ENCODE data around the gene ASCC3.

The ASCC3 gene

DNA sequence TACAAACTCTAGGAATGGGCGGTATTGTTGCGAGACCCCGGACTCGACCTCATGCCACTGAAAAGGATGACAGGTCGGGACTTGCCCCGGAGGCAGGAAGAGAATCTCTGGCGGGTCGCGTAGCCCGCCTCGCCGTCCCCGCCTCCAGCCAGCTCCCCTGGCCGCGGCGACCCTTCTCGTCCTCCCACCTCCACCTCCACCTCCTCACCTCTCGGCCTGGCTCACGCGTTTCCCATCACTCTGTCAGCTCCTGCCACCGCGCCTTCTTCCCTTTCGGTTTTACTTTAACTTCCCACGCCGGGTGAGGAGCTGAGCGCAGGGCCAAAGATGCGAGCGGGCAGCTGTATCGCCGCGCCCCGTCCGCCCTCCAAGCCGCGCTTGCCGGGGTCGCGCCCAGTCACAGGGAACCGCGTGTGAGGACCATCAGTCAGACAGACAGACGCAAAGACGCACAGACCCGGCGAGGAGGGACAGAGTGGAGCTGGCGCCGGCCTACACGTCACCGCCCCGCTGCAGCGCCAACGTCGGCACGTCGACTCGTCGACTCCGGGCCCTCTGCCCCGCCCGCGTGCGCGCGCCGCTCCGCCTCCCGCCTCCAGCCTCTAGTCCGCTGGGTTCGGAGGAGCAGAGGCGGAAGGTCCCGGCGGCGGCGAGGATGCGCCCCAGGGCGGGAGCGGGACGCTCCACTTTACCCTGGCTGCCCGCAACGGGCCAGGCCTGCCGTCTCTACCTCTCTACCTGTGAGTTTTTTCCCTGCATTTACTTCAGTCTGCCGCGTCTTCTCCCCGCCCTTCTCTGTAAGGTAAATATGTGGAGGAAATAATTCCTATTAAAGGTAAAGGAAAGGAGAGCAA is at the start of gene ASCC3:
ASCC3 (minus strand) TSS at position 477 of the 854 bp plus-strand sequence. CDS start 13,332 bp downstream, outside the sequence.
- FAIRE-seq: no peak

GRCh38 chr6:100925749-100926148 is 44.6 kb upstream of the ASCC3 start:
- no peak for FAIRE-seq

DNA sequence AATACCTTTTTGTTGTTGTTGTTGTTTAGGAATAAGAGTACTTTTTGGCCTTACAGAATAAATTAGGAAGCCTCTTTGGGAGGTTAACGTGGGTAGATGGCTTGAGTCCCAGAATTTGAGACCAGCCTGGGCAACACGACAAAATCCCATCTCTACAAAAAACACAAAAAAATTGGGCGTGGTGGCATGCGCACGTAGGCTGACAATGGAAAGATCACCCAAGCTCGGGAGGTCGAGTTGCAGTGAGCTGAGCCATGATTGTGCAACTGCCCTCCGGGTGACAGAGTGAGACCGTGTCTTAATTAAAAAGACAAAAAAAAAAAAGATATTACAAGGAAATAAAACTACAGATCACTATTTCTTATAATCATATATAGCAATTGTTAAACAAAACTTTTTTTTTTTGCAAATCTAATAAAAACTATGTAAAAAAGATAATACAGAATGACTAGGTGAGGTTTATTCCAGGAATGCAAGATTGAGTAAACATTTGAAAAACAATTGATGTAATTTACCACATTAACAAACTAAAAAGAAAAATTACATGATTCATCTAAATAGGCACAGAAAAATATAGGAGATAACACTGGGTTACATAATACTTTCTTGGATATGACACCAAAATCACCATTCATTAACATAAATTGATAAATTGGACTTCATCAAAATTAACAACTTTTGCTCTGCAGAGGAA is 43.6 kb upstream of the ASCC3 start:
- FAIRE-seq: no peak

DNA sequence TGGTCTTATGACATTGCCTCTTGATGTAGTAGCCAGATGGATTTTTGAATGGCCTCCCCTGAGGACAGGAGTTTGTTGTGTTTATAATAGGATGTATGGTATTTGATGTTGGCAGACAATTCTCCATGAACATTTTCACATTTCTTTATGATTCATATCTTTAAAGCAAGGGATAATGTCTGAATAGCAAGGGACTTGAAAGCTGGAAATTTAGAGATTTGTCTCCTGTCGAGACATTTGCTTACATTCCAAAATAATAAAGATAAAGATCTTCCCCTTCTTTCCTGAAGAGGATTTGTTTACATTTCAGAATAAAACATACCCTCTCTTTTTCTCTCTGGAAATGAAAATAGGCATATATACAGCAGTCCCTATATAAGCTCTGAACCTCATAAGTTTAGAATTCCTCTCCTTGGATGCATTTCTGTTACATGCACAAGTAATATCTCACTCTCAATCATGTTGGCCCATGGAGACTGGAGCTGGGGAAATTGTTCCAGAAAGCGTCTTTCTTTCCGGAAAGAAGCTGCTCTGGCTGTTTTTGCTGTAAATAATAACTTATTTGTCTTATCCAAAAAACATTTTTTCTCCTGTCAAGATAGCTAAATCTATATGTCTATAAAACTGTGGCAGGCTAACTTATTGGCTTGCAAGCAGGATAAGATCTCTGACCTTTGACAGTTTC is 42.5 kb upstream of the ASCC3 start:
- FAIRE-seq: no peak

GRCh38 chr6:100920028-100920605 is 39.0 kb upstream of the ASCC3 start:
- FAIRE-seq: no peak

GRCh38 chr6:100918152-100918551 is 37.0 kb upstream of the ASCC3 start:
- FAIRE-seq: no peak

DNA sequence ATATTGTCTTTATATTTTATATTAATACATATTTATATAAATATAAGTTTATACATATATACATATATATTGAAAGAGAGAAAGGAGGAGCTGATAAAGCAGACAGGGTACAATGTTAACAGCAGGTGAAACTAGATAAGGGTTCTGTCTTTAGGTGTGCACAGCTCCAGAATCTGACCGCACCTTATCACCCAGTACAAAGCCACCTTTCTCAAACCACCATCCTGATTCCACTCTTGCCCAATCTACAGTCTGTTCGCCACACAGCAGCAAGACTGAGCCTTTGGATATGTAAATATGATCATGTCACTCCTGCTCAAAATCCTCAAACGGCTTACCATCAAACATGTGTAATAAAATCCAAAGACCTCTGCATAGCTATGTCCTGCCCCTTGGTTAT is 34.7 kb upstream of the ASCC3 start:
- no peak for FAIRE-seq

GRCh38 chr6:100913400-100914276 is 32.5 kb upstream of the ASCC3 start:
- FAIRE-seq: no peak

DNA sequence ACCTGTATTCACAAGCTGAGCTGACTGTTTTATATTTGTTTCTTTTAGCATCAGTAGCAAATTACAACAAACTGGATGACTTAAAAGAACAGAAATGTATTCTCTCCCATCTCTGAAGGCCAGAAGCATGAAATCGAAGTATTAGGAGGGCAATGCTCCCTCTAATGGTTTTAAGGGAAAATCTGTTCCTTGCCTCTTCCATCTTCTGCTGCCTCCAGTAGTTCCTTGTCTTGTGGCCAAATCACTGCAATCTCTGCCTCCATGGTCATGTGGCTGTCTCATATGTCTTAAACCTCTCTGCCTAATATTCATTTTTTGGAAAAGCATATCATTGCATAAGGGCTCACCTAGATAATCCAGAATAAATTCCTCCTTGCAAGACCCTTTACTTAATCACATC is 25.2 kb upstream of the ASCC3 start:
- FAIRE-seq: no peak

- no peak for FAIRE-seq
Observed at GRCh38 chr6:100905067-100905466, 23.9 kb upstream of the ASCC3 start.

DNA sequence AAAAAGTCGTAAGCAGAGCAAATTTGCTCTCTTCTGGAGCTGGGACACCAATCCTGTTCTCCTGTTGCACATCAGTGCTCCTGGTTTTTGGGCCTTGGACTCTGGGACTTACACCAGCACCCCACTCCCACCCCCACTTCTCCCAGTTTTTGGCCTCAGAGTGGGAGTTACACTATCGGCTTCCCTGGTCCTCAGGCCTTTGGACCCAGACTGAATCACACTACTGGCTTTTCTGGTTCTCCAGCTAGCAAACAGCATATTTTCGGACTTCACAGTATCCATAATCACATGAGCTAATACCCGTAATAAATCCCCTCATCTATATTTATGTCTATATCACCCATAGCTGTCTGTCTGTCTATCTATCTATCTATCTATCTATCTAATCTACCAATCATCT is 23.2 kb upstream of the ASCC3 start:
- FAIRE-seq: no peak

DNA sequence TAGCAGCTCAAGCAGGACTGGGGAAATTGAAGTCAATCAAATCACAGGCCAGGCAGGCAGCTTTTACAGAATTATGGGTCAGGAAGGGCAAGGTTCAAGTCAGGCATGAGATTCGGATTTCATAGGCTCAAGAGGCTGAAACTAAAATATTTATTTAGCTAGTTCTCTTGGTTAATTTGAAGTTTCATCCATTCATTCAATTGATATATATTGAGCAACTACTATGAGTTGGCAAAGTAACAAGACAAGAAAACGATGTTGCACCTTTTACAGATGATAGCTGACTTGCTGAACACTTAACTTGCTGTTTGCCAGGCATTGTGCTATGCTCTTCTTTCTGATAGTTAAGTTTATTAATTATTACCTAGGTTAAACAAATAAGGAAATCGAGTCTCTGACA is 20.5 kb upstream of the ASCC3 start:
- FAIRE-seq: no peak

DNA sequence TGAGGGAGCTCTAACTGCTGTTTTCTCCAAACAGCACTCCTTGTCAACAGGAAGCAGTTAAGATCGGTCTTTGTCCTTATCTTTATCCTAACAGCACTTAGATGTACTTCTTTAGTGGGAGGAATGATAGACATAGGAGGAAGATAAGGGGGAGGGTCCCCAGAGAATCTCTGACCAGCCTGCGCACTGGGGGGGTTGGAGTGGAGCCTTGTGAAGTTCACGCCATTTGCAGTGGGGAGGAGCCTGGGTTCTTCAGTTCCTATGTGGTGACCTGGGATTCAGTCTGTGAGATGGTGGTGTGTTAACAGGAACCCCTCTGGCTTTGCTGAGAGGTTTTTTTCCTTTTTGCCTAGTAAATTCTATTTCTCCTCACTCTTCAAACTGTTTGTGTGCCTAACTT is 18.1 kb upstream of the ASCC3 start:
- no peak for FAIRE-seq

DNA sequence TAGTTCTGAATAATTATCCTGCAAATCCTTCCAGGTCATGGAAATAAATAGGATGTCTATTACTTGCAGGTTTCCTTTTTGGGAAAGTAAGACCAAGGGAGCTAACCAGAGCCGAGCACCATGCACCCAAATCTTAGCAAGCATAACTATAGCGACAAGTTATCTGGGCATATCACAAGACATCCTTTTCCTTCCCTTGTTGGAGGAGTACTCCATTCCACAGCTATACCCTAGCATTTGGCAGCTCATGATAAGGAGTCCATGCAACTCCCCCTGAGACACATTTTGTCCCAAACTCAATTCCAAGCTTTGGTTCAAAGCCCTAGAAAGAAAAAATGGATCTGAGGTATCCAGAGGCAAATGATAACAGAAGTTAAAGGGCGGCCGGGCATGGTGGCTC is 16.5 kb upstream of the ASCC3 start:
- FAIRE-seq: no peak

GRCh38 chr6:100893743-100894142 is 12.6 kb upstream of the ASCC3 start:
- no peak for FAIRE-seq

- FAIRE-seq: no peak
Observed at GRCh38 chr6:100892693-100893092, 11.6 kb upstream of the ASCC3 start.

DNA sequence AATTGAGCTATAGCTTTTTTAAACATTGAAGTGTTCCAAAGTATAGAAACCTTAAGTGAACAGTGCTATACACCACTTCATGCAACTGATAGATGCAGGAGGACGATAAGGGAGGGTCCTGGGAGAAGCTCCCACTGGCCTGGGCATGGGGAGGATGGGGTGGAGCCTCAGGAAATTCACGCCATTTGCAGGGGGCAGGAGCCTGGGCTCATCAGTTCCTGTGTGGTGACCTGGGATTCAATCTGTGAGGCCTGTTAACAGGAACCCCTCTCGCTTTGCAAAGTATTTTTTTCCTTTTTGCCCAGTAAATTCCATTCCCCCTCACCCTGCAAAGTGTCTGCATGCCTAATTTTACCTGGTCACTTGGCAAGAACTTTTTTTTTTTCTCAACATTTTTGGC is 11.0 kb upstream of the ASCC3 start:
- no peak for FAIRE-seq

- FAIRE-seq: no peak
Observed at GRCh38 chr6:100891079-100891478, 9.9 kb upstream of the ASCC3 start.

DNA sequence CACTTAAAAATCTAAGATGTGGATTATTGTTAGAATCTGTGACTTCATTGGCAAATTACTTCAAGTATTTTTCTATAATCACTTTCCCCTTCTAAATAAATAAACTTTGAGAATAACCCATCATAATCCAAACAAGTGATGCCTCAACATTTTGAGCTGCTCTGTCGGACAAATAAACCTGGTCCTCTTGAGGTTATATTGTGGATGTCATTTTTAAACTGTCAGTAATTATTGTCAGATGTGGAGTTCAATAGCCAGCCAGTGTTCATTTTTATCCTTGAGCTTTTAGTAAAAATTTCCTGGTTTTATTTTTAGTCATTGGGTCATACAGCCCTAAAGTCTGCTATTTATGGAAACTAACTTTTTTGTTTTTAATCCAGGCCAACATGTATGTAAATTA is 9.5 kb upstream of the ASCC3 start:
- FAIRE-seq: peak; percentile 78

- no peak for FAIRE-seq
Observed at GRCh38 chr6:100889351-100889750, 8.2 kb upstream of the ASCC3 start.

GRCh38 chr6:100886076-100886475 is 4.9 kb upstream of the ASCC3 start:
- no peak for FAIRE-seq

- FAIRE-seq: no peak
Observed at GRCh38 chr6:100883347-100883746, 2.2 kb upstream of the ASCC3 start.

Data from colon (tissue), 2 donors.